SK-N-SH (cell line): ENCODE data around the gene HLA-DQB2.
"Not testable (repeated sequence)": the region's sequence is repeated elsewhere in the genome, so short reads cannot be mapped to it uniquely, and the experiment has no call there.

Source experiments
- CHD2 ChIP-seq: fragments of 150-350 bp; IDR thresholded peaks from 2 replicates; pipeline ENCODE4 v1.6.1; 2018; ENCODE audit warnings: low read length; ENCODE audit not compliant: partially characterized antibody
- MEF2A ChIP-seq: IDR thresholded peaks from 2 replicates; pipeline ENCODE4 v1.4.0; 2012; ENCODE audit warnings: low read depth, borderline replicate concordance
- POLR2AphosphoS5 ChIP-seq: IDR thresholded peaks from 2 replicates; pipeline ENCODE4 v1.6.1; 2012; ENCODE audit warnings: low read depth, low read length
- ZBTB33 ChIP-seq: IDR thresholded peaks from 2 replicates; pipeline ENCODE4 v1.4.0; 2012; ENCODE audit warnings: low read depth, borderline replicate concordance

GRCh38 chr6:32782923-32783322 is 19.6 kb upstream of the HLA-DQB2 start:
- not testable (repeated sequence) for TF ChIP-seq MEF2A, ZBTB33, CHD2, POLR2AphosphoS5
